NOMO-1 treated with DMSO at 0.1 percent for 48 hours (cell line): ENCODE data around the gene MARCKSL1.
"Not testable (repeated sequence)": the region's sequence is repeated elsewhere in the genome, so short reads cannot be mapped to it uniquely, and the experiment has no call there.

ENCODE experiments used
- DNase-seq: peaks from one replicate; lab custom pipeline; 2025; ENCODE audit not compliant: unreplicated experiment; lab: John Stamatoyannopoulos, UW

The MARCKSL1 gene

DNA sequence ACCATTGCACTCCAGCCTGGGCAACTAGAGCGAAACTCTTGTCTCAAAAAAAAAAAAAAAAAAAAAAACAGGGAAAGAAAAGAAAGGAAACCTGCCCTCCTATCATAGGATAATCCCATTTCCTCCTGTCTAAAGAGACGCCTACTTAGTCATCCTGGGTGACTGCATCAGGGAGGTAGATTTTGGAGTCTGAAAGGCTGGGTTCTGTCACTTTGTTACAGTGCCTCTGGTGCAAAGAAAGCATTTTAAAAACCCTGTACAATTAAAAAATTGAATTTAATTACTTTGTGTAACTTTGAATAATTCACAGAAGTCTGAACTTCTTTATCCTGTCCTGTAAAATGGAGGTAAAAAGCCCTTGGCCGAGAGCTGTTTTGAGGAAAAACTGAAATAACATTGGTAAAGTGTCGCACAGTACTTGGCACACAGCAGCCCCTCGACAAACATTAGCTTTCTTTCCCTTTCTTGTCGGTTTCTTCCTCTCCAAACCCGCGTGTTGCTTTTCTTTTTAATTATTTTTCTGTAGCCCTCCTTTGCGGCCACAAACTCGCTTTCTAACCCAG is 44.8 kb downstream of the MARCKSL1 start:
- no peak for DNase-seq

DNA sequence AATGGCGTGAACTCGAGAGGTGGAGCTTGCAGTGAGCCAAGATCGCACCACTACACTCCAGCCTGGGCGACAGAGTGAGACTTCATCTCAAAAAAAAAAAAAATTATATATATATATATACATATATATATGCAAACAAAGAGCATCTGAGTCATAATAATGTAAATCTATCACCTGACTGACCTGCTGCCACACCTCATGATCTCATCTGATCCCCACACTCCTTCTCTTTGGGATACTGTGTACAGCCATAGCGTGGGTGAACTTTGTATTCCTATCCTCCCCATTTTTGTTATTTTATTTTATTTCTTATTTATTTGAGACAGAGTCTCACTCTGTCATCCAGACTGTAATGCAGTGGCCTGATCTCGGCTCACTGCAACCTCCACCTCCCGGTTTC is 46.8 kb downstream of the MARCKSL1 start:
- no peak for DNase-seq

DNA sequence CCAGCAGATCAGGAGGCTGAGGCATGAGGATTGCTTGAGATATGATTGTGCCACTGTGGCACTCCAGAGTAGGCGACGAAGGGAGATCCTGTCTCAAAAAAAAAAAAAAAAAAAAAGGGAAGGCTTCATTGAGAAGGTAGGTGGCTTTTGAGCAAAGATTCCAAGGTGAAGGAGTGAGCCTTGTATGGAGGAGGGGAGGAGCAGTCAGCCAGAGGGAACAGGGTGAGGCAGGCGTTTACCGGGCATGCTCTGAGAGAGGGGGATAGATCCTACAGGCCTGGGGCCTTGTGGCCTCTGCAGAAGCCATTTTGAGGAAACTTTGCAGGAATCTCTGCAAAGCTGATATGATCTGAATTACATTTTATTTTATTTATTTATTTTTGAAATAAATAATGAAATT is 49.3 kb downstream of the MARCKSL1 start:
- DNase-seq = no peak

DNA sequence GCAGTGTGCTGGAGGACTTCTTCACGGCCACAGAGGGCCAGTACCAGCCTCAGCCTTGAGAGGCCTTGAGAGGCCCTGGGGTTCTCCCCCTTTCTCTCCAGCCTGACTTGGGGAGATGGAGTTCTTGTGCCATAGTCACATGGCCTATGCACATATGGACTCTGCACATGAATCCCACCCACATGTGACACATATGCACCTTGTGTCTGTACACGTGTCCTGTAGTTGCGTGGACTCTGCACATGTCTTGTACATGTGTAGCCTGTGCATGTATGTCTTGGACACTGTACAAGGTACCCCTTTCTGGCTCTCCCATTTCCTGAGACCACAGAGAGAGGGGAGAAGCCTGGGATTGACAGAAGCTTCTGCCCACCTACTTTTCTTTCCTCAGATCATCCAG is 50.4 kb downstream of the MARCKSL1 start:
- no peak for DNase-seq

DNA sequence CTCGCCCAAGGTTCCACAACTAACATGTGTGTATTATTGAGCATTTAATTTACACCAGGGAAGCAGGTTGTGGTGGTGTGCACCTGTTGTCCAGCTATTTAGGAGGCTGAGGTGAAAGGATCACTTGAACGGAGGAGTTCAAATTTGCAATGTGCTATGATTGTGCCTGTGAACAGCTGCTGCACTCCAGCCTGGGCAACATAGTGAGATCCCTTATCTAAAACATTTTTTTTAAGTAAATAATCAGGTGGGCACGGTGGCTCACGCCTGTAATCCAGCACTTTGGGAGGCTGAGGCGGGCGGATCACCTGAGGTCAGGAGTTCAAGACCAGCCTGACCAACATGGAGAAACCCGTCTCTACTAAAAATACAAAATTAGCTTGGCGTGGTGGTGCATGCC is 51.3 kb downstream of the MARCKSL1 start:
- DNase-seq = not testable (repeated sequence)
